Activated CD8-positive, alpha-beta memory T cell treated with anti-CD3 and anti-CD28 coated beads for 48 hours (primary cell): ENCODE data around the gene GNB1L.

Source experiments
- DNase-seq, 3 experiments: peaks; one replicate each; pipeline ENCODE4 v3.0.0-alpha.2; 2020; ENCODE audit warnings: low read depth in 2 of 3, low spot score in 2 of 3

GNB1L gene

GRCh38 chr22:19755145-19755710 is 99.4 kb downstream of the GNB1L start:
- DNase-seq, result no peak

DNA sequence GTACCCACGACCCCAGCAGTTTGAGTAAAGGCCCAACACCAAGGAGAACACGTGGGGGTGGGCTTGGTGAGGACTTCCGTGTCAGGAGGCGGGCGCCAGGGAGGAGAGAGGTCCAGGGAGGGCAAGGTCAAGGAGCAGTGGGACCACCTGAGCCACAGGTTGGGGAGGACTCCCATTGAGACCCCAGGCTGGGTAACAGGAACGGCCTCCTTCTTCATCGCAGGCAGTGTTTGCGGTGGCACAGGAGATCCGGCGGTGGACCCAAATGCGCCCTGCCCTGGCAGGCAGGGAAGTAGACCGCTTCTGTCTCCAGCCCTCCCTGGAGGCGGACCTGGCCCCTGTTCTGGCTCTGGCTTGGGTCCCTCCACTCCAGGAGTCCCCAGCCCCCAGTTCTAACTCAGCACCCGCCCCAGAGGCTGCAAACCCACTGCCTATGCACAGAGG is 100.0 kb downstream of the GNB1L start:
- DNase-seq, result no peak

GRCh38 chr22:19753996-19754700 is 100.5 kb downstream of the GNB1L start:
- no peak for DNase-seq

DNA sequence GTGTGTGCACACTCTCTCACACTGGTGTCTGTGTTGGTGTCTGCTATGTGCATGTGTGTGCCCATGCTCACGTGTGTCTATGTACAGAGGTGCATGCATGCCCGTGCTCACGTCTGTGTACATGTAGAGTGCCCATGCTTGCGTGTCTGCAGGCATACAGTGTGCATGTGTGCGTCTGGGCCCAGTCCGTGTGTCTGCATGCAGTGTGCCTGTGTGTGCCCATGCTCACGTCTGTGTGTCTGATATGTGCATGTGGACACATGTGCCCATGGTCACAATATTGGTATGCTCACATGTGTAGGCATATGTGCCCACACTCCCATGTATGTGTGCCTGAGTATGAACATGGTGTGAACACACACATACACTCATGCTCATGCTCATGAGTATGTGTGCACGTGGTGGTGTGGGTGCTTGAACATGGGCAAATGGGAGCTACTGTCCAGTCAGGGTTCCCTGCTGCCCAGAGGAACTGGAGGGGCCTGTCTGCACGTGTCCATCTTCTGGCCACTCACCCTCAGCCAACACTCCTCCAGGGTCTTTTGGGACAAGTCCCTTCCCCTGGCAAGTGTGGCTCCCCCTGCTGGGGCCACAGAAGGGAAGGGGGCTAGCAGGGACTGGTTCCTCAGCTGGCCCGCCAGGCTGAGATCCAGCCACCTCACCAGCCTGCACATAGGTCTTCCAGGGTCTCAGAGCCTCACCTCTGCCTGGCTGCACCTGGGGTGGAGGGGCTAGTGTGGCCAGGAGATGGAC is 101.4 kb downstream of the GNB1L start:
- no peak for DNase-seq

- no peak for DNase-seq
Observed at GRCh38 chr22:19751497-19752245, 103.0 kb downstream of the GNB1L start.

DNA sequence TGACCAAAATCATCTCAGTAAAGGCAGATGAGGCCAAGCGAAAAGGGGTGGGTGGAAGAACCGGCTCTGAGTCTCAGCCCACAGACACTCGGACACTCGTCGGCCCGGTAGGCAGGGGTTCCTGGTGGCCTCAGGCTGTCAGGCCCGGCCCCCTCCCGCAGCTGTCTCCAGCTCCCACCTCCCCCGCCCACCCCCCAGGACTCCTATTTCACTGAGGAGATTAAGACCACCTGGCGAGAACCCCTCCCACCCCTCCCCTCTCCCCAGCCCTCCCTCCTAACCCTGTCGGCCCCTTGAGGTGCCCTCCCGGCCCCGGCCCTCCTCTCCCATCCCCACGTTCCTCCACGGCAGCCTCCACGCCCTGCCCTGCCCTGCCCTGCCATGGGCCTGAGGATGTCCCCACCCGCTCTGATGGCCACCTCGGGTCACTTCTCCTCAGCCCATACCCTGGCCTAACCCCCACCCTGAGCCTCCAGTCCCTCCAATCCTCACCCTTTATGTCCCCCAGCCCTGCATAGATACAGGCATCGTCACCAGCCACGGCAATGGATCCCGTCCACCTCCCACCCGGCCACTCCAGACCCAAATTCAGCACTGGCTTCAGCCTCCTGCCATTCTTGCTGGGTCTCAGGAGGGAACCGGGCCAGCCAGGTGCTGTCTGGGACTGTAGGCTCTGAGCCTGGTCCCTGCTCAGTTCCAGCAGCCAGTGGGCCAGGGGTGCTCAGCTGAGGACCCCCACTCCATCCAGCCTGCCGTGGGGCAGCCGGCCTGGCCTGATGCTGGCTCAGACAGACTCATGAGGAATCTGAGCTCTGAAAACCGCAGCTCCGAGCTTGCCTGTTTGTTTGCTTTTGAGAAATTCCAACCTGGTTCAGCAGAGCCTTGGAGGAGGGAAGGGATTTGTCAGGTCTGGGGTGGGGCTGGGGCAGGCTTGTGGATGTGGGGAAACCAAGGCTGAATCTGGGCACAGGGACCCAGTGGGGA is 103.9 kb downstream of the GNB1L start:
- DNase-seq, result no peak

GRCh38 chr22:19749876-19750275 is 104.8 kb downstream of the GNB1L start:
- no peak for DNase-seq

- DNase-seq, result no peak
Observed at GRCh38 chr22:19748991-19749664, 105.5 kb downstream of the GNB1L start.

DNA sequence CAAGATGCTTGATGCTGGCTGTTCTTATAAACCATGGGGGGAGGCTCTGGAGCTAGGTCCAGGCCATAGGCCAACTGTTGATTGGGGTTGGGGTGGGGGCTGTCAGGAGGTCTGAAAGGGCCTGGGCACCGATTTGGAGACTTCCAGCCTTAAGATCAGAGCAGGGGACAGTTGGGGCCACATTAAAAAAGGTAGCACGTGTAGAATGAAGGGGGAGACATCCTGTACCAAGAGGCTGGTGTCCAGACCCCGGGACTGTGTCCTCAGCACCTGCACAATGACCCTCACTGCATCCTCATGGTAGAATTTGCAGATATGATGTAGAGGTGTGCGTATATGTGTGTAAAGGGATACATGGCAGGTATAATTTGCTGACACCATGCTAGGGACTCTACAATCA is 106.5 kb downstream of the GNB1L start:
- no peak for DNase-seq

DNA sequence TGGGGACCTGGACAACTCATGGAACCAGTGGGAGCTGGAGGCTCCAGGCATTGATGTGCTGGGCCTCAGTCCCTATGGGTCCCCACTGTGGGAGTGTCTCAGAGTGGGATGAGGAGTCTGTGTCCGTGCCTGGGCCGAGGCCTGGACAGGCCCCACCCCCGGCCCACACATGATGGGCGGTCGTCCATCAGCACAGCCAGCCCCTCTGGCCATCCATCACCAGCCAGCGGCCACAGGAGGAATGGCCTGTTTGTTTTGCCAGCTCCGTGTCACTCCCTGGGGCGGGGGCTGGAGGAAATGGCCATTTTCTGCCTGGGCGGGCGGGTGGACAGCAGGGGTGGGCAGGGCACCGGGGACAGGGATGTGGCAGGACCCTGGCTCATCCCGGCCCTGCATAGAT is 107.1 kb downstream of the GNB1L start:
- no peak for DNase-seq

- no peak for DNase-seq
Observed at GRCh38 chr22:19746726-19747125, 107.9 kb downstream of the GNB1L start.

GRCh38 chr22:19745155-19746101 is 109.2 kb downstream of the GNB1L start:
- DNase-seq, result no peak

DNA sequence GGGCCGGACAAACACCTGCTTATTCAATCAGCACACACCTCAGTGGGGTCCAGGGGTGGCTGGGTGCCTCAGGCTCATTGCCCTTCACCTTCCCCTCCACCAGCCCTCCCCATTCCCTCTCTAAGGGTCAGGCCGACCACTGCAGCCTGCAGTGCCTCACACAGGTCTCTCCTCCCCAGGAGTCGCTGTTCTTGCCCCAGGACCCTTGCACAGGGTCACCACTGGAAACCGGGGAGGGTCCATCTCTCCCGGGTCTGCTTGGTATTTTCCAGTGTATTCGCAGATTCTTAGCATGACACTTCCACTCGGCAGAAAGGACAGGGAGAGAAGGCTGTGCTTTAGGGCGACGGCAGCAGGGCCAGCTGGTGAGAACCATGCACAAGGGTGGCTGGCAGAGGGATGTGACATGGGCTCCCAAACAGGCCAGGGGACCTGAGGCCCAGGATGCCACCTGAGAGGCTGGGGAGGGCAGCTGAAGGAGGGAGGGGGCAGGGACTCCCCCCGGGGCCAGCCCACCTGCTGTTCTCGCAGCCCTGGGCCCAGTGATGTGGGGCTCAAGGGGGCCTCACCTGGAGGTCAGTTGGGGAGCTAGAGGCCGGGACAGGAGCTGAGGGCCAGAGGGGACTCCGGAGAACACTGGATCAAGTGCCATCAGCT is 110.2 kb downstream of the GNB1L start:
- no peak for DNase-seq

DNA sequence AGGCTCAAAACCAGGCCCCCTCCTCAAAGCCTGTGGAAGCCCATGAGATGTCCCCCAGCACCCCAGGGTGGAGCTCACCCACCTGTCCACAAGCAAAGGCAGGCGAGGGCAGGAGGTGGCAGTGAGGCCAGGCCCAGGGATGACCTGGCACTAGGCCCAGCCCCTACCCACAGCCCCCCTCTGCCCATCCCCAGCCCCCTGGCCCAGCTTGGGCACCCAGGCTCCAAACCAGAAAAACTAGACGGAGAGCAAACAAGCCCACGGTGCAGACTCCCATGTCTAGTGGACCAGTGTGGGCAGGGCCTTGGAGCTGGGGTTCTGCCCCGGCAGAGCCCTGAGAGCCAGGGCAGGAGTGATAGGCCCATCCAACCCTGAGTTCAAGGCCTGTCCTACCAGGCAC is 111.0 kb downstream of the GNB1L start:
- no peak for DNase-seq

DNA sequence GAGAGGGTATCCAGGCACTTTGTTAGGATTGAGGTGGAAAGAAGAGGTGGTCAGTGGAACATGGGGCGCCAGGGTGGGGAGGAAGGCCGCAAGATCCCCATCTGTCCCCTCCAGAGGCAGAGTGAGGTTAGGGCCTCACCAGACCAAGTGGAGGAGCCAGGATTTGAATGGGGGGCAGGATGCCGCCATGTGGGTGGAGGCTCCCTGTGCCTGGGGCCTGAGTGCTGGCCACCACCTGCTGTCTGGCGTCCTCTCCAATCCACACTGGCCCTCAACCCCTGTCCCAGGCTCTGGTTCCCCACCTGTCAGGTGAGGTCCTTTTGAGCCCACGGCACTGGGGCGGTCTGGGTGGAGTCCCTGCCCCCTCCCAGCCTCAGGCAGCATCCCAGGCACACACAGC is 111.6 kb downstream of the GNB1L start:
- no peak for DNase-seq

- no peak for DNase-seq
Observed at GRCh38 chr22:19742160-19743066, 112.3 kb downstream of the GNB1L start.

- no peak for DNase-seq
Observed at GRCh38 chr22:19741053-19741452, 113.6 kb downstream of the GNB1L start.
